ENCODE results near the gene SNCAIP.

SNCAIP gene

DNA sequence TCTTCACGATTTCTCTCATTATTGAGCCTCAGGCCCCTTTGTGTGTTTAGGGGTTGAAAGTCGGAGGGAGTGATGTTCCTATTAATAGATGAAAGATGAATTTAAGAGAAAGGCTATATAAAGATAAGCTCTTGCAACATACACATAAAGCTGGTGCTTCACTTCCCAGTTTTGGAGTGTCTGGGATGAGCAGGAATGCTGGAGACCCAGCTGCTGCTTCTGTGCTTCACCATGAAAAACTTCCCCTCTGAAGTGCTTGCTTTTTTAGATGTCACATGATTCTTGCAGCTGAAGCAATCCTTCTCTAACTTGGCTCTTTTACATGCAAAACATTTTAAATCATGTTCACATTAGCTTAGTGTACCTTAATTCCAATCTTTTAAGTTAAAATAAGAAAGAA lies 19.7 kb upstream of the SNCAIP start:
- no peaks in the 10 kb centered on the region for H3K27me3 ChIP-seq (ENCODE audit: control insufficient read depth, insufficient read depth, low read length)
- no peak overlapping the region for H3K4me2 ChIP-seq (ENCODE audit: low read length)
- no peaks in the 10 kb centered on the region for H3K9me3 ChIP-seq (ENCODE audit: control insufficient read depth, low read length)
- H2AFZ ChIP-seq = no peak overlapping the region
- H3K79me2 ChIP-seq = no peaks in the 10 kb centered on the region
- H3K4me3 ChIP-seq (ENCODE audit: low read depth, low read length) = no peak overlapping the region
- H3K36me3 ChIP-seq (ENCODE audit: control insufficient read depth, insufficient read depth, low read length) = no peaks in the 10 kb centered on the region
- H3K9ac ChIP-seq = no peak overlapping the region
- no peaks in the 10 kb centered on the region for H3K4me1 ChIP-seq
- TF ChIP-seq, protein P1, sequence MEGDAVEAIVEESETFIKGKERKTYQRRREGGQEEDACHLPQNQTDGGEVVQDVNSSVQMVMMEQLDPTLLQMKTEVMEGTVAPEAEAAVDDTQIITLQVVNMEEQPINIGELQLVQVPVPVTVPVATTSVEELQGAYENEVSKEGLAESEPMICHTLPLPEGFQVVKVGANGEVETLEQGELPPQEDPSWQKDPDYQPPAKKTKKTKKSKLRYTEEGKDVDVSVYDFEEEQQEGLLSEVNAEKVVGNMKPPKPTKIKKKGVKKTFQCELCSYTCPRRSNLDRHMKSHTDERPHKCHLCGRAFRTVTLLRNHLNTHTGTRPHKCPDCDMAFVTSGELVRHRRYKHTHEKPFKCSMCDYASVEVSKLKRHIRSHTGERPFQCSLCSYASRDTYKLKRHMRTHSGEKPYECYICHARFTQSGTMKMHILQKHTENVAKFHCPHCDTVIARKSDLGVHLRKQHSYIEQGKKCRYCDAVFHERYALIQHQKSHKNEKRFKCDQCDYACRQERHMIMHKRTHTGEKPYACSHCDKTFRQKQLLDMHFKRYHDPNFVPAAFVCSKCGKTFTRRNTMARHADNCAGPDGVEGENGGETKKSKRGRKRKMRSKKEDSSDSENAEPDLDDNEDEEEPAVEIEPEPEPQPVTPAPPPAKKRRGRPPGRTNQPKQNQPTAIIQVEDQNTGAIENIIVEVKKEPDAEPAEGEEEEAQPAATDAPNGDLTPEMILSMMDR (IDR thresholded peaks at IDR 0.05) = no peak
- no peak overlapping the region for H3K27ac ChIP-seq

DNA sequence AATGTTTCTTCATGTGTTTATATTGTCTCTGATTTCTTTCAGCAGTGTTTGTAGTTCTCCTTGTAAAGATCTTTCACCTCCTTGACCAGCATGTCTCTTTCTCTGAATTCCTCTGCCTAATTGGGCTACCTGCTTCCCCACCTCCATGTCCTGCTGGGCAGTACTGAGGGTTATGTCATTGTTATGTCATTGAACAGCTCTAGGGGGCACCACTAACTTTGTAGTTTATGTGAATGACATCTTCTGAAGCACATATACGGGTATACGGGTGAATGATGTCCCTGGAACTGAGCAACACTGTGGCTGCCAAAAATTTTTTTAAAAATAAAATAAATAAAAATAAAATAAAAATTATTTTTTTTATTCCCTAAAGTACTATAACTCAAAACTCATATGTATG lies 16.9 kb upstream of the SNCAIP start:
- Histone ChIP-seq H2AFZ (no peak overlapping the region), H3K27me3 (ENCODE audit: control insufficient read depth, insufficient read depth, low read length) (no peaks in the 10 kb centered on the region), H3K4me1 (no peaks in the 10 kb centered on the region), H3K79me2 (no peaks in the 10 kb centered on the region), H3K36me3 (ENCODE audit: control insufficient read depth, insufficient read depth, low read length) (no peaks in the 10 kb centered on the region), H3K4me2 (ENCODE audit: low read length) (no peak overlapping the region), H3K9me3 (ENCODE audit: control insufficient read depth, low read length) (no peaks in the 10 kb centered on the region), H3K9ac (no peak overlapping the region), H3K27ac (no peak overlapping the region), H3K4me3 (ENCODE audit: low read depth, low read length) (no peak overlapping the region)
- TF ChIP-seq, protein P1 (IDR thresholded peaks at IDR 0.05) = no peak

- Histone ChIP-seq H2AFZ (no peak overlapping the region), H3K9me3 (ENCODE audit: control insufficient read depth, low read length) (no peaks in the 10 kb centered on the region), H3K4me3 (ENCODE audit: low read depth, low read length) (no peak overlapping the region), H3K27ac (no peak overlapping the region), H3K27me3 (ENCODE audit: control insufficient read depth, insufficient read depth, low read length) (no peaks in the 10 kb centered on the region), H3K4me2 (ENCODE audit: low read length) (no peak overlapping the region), H3K9ac (no peak overlapping the region), H3K79me2 (no peaks in the 10 kb centered on the region), H3K36me3 (ENCODE audit: control insufficient read depth, insufficient read depth, low read length) (no peaks in the 10 kb centered on the region), H3K4me1 (no peaks in the 10 kb centered on the region)
- TF ChIP-seq, protein P1 (IDR thresholded peaks at IDR 0.05) = no peak
Observed at GRCh38 chr5:122296871-122297270, 15.2 kb upstream of the SNCAIP start.

- no peak overlapping the region for H3K4me3 ChIP-seq (ENCODE audit: low read depth, low read length)
- H3K4me1 ChIP-seq = no peaks in the 10 kb centered on the region
- H3K79me2 ChIP-seq = no peaks in the 10 kb centered on the region
- no peak overlapping the region for H3K9ac ChIP-seq
- TF ChIP-seq, protein P1 (IDR thresholded peaks at IDR 0.05) = no peak
- H3K27ac ChIP-seq = no peak overlapping the region
- H3K27me3 ChIP-seq (ENCODE audit: control insufficient read depth, insufficient read depth, low read length) = no peaks in the 10 kb centered on the region
- no peaks in the 10 kb centered on the region for H3K9me3 ChIP-seq (ENCODE audit: control insufficient read depth, low read length)
- no peaks in the 10 kb centered on the region for H3K36me3 ChIP-seq (ENCODE audit: control insufficient read depth, insufficient read depth, low read length)
- no peak overlapping the region for H2AFZ ChIP-seq
- H3K4me2 ChIP-seq (ENCODE audit: low read length) = no peak overlapping the region
Observed at GRCh38 chr5:122297587-122298298, 14.3 kb upstream of the SNCAIP start.

GRCh38 chr5:122300374-122300773 lies 11.7 kb upstream of the SNCAIP start:
- H3K4me2 ChIP-seq (ENCODE audit: low read length) = no peak overlapping the region
- H3K9ac ChIP-seq = no peak overlapping the region
- TF ChIP-seq, protein P1 (IDR thresholded peaks at IDR 0.05) = no peak
- H3K27ac ChIP-seq = no peak overlapping the region
- H3K36me3 ChIP-seq (ENCODE audit: control insufficient read depth, insufficient read depth, low read length) = no peaks in the 10 kb centered on the region
- no peaks in the 10 kb centered on the region for H3K9me3 ChIP-seq (ENCODE audit: control insufficient read depth, low read length)
- no peak overlapping the region for H2AFZ ChIP-seq
- no peaks in the 10 kb centered on the region for H3K79me2 ChIP-seq
- H3K4me3 ChIP-seq (ENCODE audit: low read depth, low read length) = no peak overlapping the region
- no peaks in the 10 kb centered on the region for H3K4me1 ChIP-seq
- no peaks in the 10 kb centered on the region for H3K27me3 ChIP-seq (ENCODE audit: control insufficient read depth, insufficient read depth, low read length)

Data from parathyroid adenoma (tissue), 2 donors.